D721Med (cell line): ENCODE results near the gene PPT2.

Source experiments
- DNase-seq: peaks from one replicate; pipeline ENCODE4 v3.0.0; 2011; ENCODE audit warnings: low spot score; ENCODE audit not compliant: insufficient read length
- FAIRE-seq: peaks from 2 replicates; lab custom pipeline; 2011; peaks lifted over from hg19 to GRCh38; lab: Jason Lieb, UNC
- TF ChIP-seq, protein P1 (sequence below): IDR thresholded peaks from 2 replicates; pipeline ENCODE4 v1.5.1; 2012; ENCODE audit warnings: mild to moderate bottlenecking, control low read depth; ENCODE audit not compliant: insufficient read depth; ENCODE audit errors: missing control alignments

Gene PPT2

DNA sequence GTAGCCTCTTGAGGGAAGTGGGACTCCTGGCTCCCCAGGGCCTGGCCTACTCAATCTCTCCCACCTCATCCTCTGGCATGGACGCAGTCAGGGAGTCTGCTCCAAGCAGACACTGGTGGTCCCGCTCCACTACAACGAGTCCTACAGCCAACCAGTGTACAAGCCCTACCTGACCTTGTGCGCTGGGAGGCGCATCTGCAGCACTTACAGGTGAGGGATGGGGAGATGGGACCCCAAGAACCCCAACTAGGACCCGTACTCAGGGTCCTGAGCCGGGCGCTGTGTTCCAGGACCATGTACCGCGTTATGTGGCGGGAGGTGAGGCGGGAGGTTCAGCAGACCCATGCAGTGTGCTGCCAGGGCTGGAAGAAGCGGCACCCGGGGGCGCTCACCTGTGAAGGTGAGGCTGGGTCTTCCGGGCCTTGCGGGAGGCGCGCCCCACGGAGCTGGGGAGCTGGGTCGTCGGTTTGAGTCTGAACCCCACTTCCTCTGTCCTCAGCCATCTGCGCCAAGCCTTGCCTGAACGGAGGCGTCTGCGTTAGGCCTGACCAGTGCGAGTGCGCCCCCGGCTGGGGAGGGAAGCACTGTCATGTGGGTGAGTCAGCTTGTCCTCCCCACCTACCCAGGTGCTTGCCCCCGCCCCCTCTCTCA lies 12.6 kb downstream of the PPT2 start:
- DNase-seq (no peak), FAIRE-seq (no peak)
- TF ChIP-seq, protein P1, sequence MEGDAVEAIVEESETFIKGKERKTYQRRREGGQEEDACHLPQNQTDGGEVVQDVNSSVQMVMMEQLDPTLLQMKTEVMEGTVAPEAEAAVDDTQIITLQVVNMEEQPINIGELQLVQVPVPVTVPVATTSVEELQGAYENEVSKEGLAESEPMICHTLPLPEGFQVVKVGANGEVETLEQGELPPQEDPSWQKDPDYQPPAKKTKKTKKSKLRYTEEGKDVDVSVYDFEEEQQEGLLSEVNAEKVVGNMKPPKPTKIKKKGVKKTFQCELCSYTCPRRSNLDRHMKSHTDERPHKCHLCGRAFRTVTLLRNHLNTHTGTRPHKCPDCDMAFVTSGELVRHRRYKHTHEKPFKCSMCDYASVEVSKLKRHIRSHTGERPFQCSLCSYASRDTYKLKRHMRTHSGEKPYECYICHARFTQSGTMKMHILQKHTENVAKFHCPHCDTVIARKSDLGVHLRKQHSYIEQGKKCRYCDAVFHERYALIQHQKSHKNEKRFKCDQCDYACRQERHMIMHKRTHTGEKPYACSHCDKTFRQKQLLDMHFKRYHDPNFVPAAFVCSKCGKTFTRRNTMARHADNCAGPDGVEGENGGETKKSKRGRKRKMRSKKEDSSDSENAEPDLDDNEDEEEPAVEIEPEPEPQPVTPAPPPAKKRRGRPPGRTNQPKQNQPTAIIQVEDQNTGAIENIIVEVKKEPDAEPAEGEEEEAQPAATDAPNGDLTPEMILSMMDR = no peak

DNA sequence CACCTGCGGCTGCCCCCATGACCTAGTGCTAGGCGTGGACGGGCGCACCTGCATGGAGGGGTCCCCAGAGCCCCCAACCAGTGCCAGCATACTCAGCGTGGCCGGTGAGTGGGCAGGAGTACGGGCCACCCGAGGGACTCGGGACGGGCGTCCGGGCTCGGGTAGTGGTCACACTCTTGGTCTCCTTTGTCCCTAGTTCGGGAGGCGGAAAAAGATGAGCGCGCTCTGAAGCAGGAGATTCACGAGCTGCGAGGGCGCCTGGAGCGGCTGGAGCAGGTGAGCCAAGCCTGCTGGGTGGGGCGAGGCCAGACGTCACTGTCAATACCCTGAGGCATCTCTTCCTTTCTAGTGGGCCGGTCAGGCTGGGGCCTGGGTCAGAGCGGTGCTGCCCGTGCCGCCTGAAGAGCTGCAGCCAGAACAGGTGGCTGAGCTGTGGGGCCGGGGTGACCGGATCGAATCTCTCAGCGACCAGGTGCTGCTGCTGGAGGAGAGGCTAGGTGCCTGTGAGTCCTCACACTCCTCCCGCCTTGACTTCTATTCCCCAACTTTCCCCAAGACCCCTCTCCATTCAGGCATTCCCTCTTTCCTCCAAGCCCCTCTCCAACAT lies 13.3 kb downstream of the PPT2 start:
- TF ChIP-seq, protein P1 = no peak
- DNase-seq (no peak), FAIRE-seq (no peak)

DNA sequence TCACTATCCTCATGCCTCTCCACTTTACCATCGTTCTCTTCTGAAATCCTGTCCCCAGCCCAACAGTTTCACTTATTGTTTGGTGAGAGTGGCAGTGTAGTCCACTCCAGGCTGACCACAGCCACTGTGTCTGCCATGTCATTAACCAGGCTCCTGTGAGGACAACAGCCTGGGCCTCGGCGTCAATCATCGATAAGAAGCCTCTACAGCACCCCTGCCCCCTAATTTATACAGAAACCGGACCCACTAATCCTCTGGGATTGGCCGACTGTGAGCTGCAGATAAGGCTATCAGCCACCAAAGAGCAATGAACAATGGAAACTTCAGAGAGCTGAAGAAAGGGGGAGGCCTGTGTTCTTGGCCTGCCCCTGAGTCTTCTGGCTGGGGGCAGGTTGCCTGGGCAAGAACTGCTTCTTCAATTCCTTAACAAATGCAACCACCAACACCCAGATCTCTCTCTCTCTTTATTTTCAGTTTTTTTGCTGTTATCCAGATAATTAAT lies 13.9 kb downstream of the PPT2 start:
- FAIRE-seq (no peak), DNase-seq (no peak)
- TF ChIP-seq, protein P1 = no peak

DNA sequence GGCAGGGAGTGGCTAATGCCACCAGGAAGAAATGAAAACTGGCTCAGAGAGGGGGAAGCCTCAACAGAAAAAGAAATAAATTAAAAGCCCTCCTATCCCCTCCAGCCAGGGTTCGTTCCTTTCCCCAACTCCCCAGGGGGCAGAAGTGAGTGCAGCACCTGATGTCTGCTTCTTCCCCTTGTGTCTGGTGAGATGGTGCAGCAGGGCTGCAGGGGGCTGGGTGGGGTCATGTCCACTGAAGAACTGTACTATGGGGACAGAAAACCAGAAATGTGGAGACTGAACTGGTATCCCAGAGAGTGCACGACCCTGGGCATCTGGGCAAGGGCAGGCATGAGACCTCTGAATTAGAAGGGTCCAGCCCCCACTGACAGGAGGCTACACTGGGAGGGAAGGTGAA lies 14.4 kb downstream of the PPT2 start:
- TF ChIP-seq, protein P1 = no peak
- DNase-seq (no peak), FAIRE-seq (no peak)

DNA sequence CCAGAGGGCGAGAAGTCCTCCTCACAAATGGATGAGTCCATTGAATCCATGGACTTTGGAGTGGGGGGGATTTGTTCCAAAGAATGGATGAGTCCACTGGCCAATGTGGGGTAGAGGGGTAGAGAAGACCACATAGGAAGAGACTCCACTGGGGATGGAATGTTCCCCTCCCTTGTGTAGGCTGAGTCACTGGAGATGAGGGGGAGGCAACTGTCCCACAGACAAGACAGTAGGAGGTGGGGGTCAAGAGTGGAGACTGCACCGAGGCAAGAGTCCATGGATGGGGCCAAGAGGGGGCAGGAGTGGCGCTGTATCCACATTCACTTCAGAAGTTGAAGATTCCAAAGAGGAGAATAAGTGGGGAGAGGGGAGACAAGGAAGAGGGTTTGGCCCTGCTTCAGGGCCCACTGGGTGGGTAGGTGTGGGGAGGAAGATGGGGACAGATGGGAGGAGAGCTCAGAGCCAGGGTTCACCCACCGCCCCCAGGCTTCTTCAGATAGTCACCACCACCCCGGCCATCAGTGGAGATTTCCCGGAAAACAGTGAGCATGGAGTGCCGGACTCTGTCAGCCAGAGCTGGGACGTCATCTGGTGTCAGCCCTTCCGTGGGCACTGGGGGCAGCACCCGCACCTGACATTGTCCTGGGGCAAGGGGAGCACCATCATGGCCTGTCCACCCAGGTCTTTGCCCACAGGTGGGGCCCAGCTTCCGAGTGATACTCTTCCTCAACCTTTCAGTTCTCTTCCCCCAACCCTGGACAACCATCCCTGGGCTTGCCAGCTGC lies 15.1 kb downstream of the PPT2 start:
- DNase-seq (no peak), FAIRE-seq (no peak)
- TF ChIP-seq, protein P1 = no peak

DNA sequence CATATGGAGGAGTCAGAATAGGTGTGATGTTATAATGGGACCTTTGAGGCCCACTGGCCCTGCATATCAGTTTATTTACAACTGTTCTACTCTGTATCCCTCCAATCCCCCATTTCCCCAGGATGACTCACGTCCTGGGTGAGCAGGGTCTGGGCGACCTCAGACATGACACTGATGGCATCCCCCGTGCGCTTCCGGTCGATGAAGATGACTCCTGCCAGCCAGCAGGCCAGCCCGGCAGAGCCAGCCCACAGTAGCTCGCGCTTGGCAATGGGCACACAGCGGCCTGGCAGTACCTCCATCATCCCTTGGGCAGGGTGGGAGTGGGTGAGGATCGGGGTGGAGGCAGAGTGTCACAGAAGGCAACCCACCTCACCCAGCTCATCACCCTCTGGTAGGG lies 16.4 kb downstream of the PPT2 start:
- DNase-seq (no peak), FAIRE-seq (no peak)
- TF ChIP-seq, protein P1 = no peak
